Osteoblast (primary cell): ENCODE data around the gene ARMC3. TPM values are rescaled to one million over a fixed set of nuclear protein-coding genes. Genes with fewer than 3 reads are reported as not detected.

Source experiments
- DNase-seq: peaks from one replicate; pipeline ENCODE4 v3.0.0; 2011; ENCODE audit warnings: low spot score, mixed read lengths; ENCODE audit not compliant: insufficient read length; ENCODE audit errors: missing footprints
- H2AFZ ChIP-seq: 2 replicates; pipeline ENCODE4 v1.6.0; 2011; ENCODE audit warnings: mild to moderate bottlenecking, low read length
- H3K27ac ChIP-seq: 2 replicates; pipeline ENCODE4 v1.5.1; 2011; ENCODE audit warnings: mild to moderate bottlenecking, low read depth, low read length, moderate library complexity
- H3K27me3 ChIP-seq: 2 replicates; pipeline ENCODE4 v1.6.0; 2012; ENCODE audit warnings: mild to moderate bottlenecking, control low read depth, inconsistent platforms, low read length, moderate library complexity; ENCODE audit not compliant: insufficient read depth
- H3K36me3 ChIP-seq: 2 replicates; pipeline ENCODE4 v1.5.1; 2011; ENCODE audit warnings: mild to moderate bottlenecking, low read length, control low read depth, moderate library complexity; ENCODE audit not compliant: insufficient read depth
- H3K4me1 ChIP-seq: 2 replicates; pipeline ENCODE4 v1.5.1; 2011; ENCODE audit warnings: mild to moderate bottlenecking, low read length, control low read depth, moderate library complexity; ENCODE audit not compliant: insufficient read depth
- H3K4me2 ChIP-seq: 2 replicates; pipeline ENCODE4 v1.6.0; 2011; ENCODE audit warnings: mild to moderate bottlenecking, low read length; ENCODE audit not compliant: insufficient read depth
- H3K4me3 ChIP-seq: fragments of 200-600 bp; sonication (generic); 3 replicates; pipeline ENCODE4 v1.5.1; 2012; ENCODE audit warnings: mild to moderate bottlenecking, low read length, inconsistent platforms; ENCODE audit not compliant: insufficient read depth
- H3K79me2 ChIP-seq: 2 replicates; pipeline ENCODE4 v1.6.0; 2012; ENCODE audit warnings: mild to moderate bottlenecking, low read length, control low read depth, inconsistent platforms; ENCODE audit not compliant: insufficient read depth
- H3K9me3 ChIP-seq: 2 replicates; pipeline ENCODE4 v1.5.1; 2011; ENCODE audit warnings: low read depth, low read length, control low read depth
- H4K20me1 ChIP-seq: 2 replicates; pipeline ENCODE4 v1.6.0; 2012; ENCODE audit warnings: mild to moderate bottlenecking, low read length, control low read depth; ENCODE audit not compliant: insufficient read depth
- CTCF ChIP-seq: IDR thresholded peaks from 2 replicates; pipeline ENCODE4 v1.5.1; 2011; ENCODE audit warnings: mild to moderate bottlenecking, low read depth, low read length, moderate library complexity; ENCODE audit errors: extremely low read depth
- total RNA-seq: library from RNA; depleted of rRNA; stranded (reverse); fragments of >200 nt; gene quantifications from 2 replicates; pipeline ENCODE4 v1.2.3, GENCODE V29; 2012

ARMC3 gene
- total RNA-seq, 1 donor, result under 0.01 TPM

- H3K4me3 ChIP-seq, result no peak overlapping the region
- DNase-seq, result no peak
- peaks cover 5% of the 10 kb centered on the region for H3K4me1 ChIP-seq
- no peaks in the 10 kb centered on the region for H3K27me3 ChIP-seq
- no peaks in the 10 kb centered on the region for H3K9me3 ChIP-seq
- no peak overlapping the region for H3K4me2 ChIP-seq
- H3K36me3 ChIP-seq, result no peaks in the 10 kb centered on the region
- H3K79me2 ChIP-seq, result no peaks in the 10 kb centered on the region
- no peak overlapping the region for H3K27ac ChIP-seq
- H4K20me1 ChIP-seq, result no peaks in the 10 kb centered on the region
- H2AFZ ChIP-seq, result no peak overlapping the region
- no peak for TF ChIP-seq CTCF
Observed at GRCh38 chr10:22934726-22935125, 6.9 kb downstream of the ARMC3 start.

- no peaks in the 10 kb centered on the region for H3K4me1 ChIP-seq
- no peak overlapping the region for H2AFZ ChIP-seq
- H3K27me3 ChIP-seq, result no peaks in the 10 kb centered on the region
- H3K4me2 ChIP-seq, result no peak overlapping the region
- TF ChIP-seq CTCF, result no peak
- H4K20me1 ChIP-seq, result no peaks in the 10 kb centered on the region
- H3K4me3 ChIP-seq, result no peak overlapping the region
- DNase-seq, result no peak
- no peaks in the 10 kb centered on the region for H3K36me3 ChIP-seq
- H3K79me2 ChIP-seq, result no peaks in the 10 kb centered on the region
- H3K9me3 ChIP-seq, result no peaks in the 10 kb centered on the region
- H3K27ac ChIP-seq, result no peak overlapping the region
Observed at GRCh38 chr10:22942437-22942836, 14.6 kb downstream of the ARMC3 start.

- TF ChIP-seq CTCF, result no peak
- DNase-seq, result no peak
- Histone ChIP-seq H3K9me3 (no peaks in the 10 kb centered on the region), H3K4me3 (no peak overlapping the region), H3K4me2 (no peak overlapping the region), H3K36me3 (no peaks in the 10 kb centered on the region), H3K27me3 (no peaks in the 10 kb centered on the region), H3K79me2 (no peaks in the 10 kb centered on the region), H3K27ac (no peak overlapping the region), H3K4me1 (no peaks in the 10 kb centered on the region), H4K20me1 (no peaks in the 10 kb centered on the region), H2AFZ (no peak overlapping the region)
Observed at GRCh38 chr10:22945934-22946673, 18.3 kb downstream of the ARMC3 start.

- H3K36me3 ChIP-seq, result no peaks in the 10 kb centered on the region
- no peaks in the 10 kb centered on the region for H3K27me3 ChIP-seq
- no peaks in the 10 kb centered on the region for H3K79me2 ChIP-seq
- H3K4me2 ChIP-seq, result no peak overlapping the region
- no peak for TF ChIP-seq CTCF
- no peak overlapping the region for H3K27ac ChIP-seq
- no peak for DNase-seq
- H3K4me3 ChIP-seq, result no peak overlapping the region
- no peak overlapping the region for H2AFZ ChIP-seq
- H3K4me1 ChIP-seq, result no peaks in the 10 kb centered on the region
- no peaks in the 10 kb centered on the region for H4K20me1 ChIP-seq
- no peaks in the 10 kb centered on the region for H3K9me3 ChIP-seq
Observed at GRCh38 chr10:22954970-22955369, 27.1 kb downstream of the ARMC3 start.
